ENCODE results near the gene NPAS1.

DNA sequence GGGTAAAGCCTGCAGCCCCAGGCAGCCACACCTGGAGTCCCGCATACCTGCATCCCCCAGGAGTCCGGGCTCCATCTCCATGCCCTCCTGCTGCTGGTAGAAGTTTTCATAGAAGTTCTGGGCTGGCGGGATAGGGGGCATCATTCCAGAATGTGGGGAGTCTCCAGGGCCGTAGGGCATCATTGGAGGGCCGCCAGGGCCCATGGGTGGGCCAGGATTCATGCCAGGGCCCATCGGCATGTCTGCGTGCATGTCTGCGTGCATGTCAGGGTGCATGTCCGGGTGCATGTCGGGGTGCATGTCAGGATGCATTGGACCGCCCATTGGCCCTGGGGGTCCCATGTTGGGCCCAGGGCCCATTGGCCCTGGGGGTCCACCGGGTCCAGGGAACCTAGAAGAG, 52.1 kb downstream of the NPAS1 start:
- TF ChIP-seq, protein P1, sequence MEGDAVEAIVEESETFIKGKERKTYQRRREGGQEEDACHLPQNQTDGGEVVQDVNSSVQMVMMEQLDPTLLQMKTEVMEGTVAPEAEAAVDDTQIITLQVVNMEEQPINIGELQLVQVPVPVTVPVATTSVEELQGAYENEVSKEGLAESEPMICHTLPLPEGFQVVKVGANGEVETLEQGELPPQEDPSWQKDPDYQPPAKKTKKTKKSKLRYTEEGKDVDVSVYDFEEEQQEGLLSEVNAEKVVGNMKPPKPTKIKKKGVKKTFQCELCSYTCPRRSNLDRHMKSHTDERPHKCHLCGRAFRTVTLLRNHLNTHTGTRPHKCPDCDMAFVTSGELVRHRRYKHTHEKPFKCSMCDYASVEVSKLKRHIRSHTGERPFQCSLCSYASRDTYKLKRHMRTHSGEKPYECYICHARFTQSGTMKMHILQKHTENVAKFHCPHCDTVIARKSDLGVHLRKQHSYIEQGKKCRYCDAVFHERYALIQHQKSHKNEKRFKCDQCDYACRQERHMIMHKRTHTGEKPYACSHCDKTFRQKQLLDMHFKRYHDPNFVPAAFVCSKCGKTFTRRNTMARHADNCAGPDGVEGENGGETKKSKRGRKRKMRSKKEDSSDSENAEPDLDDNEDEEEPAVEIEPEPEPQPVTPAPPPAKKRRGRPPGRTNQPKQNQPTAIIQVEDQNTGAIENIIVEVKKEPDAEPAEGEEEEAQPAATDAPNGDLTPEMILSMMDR (IDR thresholded peaks at IDR 0.05 in 2 of 3, conservative IDR thresholded peaks at IDR 0.05 in 1 of 3; ENCODE audit: borderline replicate concordance in 1 of 3, insufficient read depth in 1 of 3, low read depth in 2 of 3, low read length in 2 of 3) = no peak
- TF ChIP-seq EZH2 (IDR thresholded peaks at IDR 0.05) (no peak), EZH2phosphoT487 (IDR thresholded peaks at IDR 0.05; ENCODE audit: borderline replicate concordance) (no peak), TCF7L2 (IDR thresholded peaks at IDR 0.05; ENCODE audit: borderline replicate concordance, extremely low read depth, insufficient read depth, insufficient read length) (no peak), POLR2A (IDR thresholded peaks at IDR 0.05; ENCODE audit: borderline replicate concordance, extremely low read depth, insufficient read depth, insufficient read length) (no peak), ZNF274 (IDR thresholded peaks at IDR 0.05; ENCODE audit: low read depth, low read length) (no peak), ZBTB33 (IDR thresholded peaks at IDR 0.05; ENCODE audit: extremely low read depth, insufficient replicate concordance, low read length) (no peak), RAD21 (IDR thresholded peaks at IDR 0.05; ENCODE audit: low read depth) (no peak)
